RCC 7860 (cell line): ENCODE results near the gene TRAPPC14.
"Not testable (repeated sequence)": the region's sequence is repeated elsewhere in the genome, so short reads cannot be mapped to it uniquely, and the experiment has no call there.

ENCODE experiments used
- DNase-seq: peaks from one replicate; pipeline ENCODE4 v3.0.0-alpha.2; 2015; ENCODE audit warnings: low spot score
- FAIRE-seq: peaks from 2 replicates; lab custom pipeline; 2012; peaks lifted over from hg19 to GRCh38; lab: Jason Lieb, UNC

Gene TRAPPC14

GRCh38 chr7:100154651-100155491 is 3.7 kb downstream of the TRAPPC14 start:
- FAIRE-seq (no peak), DNase-seq (no peak)

GRCh38 chr7:100153708-100154535 is 4.6 kb downstream of the TRAPPC14 start:
- no peak for FAIRE-seq
- DNase-seq, result no peak

GRCh38 chr7:100152937-100153666 is 5.4 kb downstream of the TRAPPC14 start:
- DNase-seq, result no peak
- no peak for FAIRE-seq

GRCh38 chr7:100152404-100152803 is 6.1 kb downstream of the TRAPPC14 start:
- DNase-seq (no peak), FAIRE-seq (no peak)

- DNase-seq, result peak; percentile 100
These were observed 9.8 kb downstream of the TRAPPC14 start, which contains the start of gene LAMTOR4 for GRCh38 chr7:100148559-100149328. Gene LAMTOR4, plus strand, starts transcription at chr7:100148918. Its CDS starts 55 bp downstream, at chr7:100148973.

GRCh38 chr7:100148225-100148558 is 10.3 kb downstream of the TRAPPC14 start:
- FAIRE-seq (no peak), DNase-seq (no peak)

More at GRCh38 chr7:100148559-100149328, 9.8 kb downstream of the TRAPPC14 start, which contains the start of gene LAMTOR4:
- peak; percentile 93 for FAIRE-seq

- no peak for DNase-seq
- FAIRE-seq, result no peak
These were observed 11.2 kb downstream of the TRAPPC14 start for GRCh38 chr7:100147278-100147677.

GRCh38 chr7:100146350-100146749 is 12.2 kb downstream of the TRAPPC14 start:
- DNase-seq, FAIRE-seq: not testable (repeated sequence)

- DNase-seq, result no peak
- no peak for FAIRE-seq
These were observed 16.1 kb downstream of the TRAPPC14 start for GRCh38 chr7:100142461-100142860.

- DNase-seq (no peak), FAIRE-seq (no peak)
These were observed 17.0 kb downstream of the TRAPPC14 start for GRCh38 chr7:100141555-100141949.

GRCh38 chr7:100137851-100138760 is 20.4 kb downstream of the TRAPPC14 start:
- DNase-seq (no peak), FAIRE-seq (no peak)

- no peak for FAIRE-seq
- peak; percentile 55 for DNase-seq
These were observed 25.8 kb downstream of the TRAPPC14 start for GRCh38 chr7:100132697-100133151.

- FAIRE-seq, result no peak
- DNase-seq, result no peak
These were observed 26.4 kb downstream of the TRAPPC14 start for GRCh38 chr7:100132126-100132525.

GRCh38 chr7:100130608-100131453 is 27.7 kb downstream of the TRAPPC14 start:
- FAIRE-seq (peak; percentile 16), DNase-seq (peak; percentile 26)

- FAIRE-seq, DNase-seq: not testable (repeated sequence)
These were observed 28.3 kb downstream of the TRAPPC14 start for GRCh38 chr7:100130220-100130607.

- FAIRE-seq (no peak), DNase-seq (no peak)
These were observed 29.9 kb downstream of the TRAPPC14 start for GRCh38 chr7:100128637-100128963.

GRCh38 chr7:100127866-100128636 is 30.5 kb downstream of the TRAPPC14 start:
- FAIRE-seq (no peak), DNase-seq (no peak)
